Stromal cell of bone marrow (primary cell): ENCODE results near the gene DNAJC15.

Experiments used
- DNase-seq: peaks from one replicate; pipeline ENCODE4 v3.0.0-alpha.2; 2012; ENCODE audit warnings: low read depth

Gene DNAJC15

GRCh38 chr13:43157796-43158195, 134.4 kb downstream of the DNAJC15 start:
- DNase-seq: no peak

GRCh38 chr13:43158516-43158915, 135.1 kb downstream of the DNAJC15 start:
- no peak for DNase-seq

- DNase-seq: peak; percentile 18
Measured at GRCh38 chr13:43159026-43159461, 135.7 kb downstream of the DNAJC15 start.
